Suppressor macrophage (primary cell): ENCODE results near the gene BPIFB2.
"Not testable (repeated sequence)": the region's sequence is repeated elsewhere in the genome, so short reads cannot be mapped to it uniquely, and the experiment has no call there.

Experiments used
- DNase-seq, 4 experiments: peaks; one replicate each; pipeline ENCODE4 v3.0.0-alpha.2; 2020 to 2022

The BPIFB2 gene

DNA sequence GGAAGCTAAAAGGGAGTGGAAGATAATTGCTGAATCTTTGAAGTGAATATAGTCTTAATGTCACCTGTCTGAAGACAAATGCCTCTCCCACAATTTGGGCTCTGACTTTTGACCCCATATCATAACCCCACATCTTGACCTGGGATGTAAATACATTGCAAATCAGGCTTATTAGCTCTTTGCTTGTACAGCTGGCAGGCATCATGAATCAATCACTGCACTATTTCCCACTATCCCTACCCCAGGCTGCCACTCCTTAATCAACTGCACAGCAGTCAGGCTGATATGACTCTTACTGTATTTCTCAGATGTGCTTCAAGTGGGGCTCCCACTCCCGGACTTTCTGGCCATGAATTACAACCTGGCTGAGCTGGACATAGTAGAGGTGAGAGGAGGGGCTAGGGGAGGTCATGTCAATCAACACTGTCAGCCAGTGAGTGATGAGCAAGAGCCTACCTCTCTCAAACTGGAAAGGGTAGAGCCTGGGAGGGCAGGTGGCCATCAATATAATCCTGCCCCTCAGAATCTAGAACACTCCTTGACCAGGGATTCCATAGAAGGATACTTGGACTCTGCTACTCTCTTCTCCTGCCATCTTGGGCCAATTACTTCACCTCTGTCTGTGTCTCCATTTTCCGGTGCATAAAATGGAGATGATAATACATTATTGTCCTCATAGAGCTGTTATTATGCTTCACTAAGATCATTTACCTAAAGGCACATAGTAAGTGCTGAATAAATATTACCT, 35.7 kb downstream of the BPIFB2 start:
- no peak for DNase-seq

DNA sequence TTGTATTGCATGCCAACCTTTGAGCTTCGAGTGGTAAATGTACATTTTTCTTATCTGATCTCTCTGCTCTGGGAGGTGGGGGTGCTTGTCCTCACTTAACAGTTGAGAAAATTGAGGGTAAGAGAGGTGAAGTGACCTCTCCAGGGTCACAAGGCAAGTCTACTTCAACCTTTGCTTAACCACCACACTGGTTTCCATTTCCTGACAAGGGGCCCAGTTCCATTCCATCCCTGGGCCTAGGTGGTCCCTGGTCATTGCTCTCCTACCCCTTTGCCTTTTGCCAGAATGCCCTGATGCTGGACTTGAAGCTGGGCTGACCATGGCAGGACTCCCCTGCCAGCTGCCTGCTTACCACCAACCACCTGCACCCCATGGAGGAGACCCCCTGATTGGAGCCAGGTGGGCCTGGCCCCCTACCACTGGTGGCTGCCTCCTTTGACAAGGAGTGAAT, 36.3 kb downstream of the BPIFB2 start:
- no peak for DNase-seq

DNA sequence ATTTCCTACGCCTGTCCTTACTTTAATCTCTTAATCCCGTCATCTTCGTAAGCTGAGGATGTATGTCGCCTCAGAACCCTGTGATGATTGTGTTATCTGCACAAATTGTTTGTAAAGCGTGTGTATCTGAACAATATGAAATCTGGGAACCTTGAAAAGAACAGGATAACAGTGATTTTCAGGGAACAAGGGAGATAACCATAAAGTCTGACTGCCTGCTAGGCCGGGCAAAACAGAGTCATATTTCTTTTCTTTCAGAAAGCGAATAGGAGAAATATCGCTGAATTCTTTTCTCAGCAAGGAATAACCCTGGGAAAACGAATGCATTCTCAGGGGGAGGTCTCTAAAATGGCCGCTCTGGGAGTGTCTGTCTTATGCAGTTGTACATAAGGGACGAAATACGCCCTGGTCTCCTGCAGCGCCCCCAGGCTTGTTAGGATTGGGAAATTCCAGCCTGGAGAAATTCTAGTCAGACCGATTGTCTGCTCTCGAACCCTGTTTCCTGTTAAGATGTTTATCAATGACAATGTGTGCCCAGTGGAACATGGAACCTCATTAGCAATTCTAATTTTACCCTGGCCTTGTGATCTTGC, 37.7 kb downstream of the BPIFB2 start:
- not testable (repeated sequence) for DNase-seq

DNA sequence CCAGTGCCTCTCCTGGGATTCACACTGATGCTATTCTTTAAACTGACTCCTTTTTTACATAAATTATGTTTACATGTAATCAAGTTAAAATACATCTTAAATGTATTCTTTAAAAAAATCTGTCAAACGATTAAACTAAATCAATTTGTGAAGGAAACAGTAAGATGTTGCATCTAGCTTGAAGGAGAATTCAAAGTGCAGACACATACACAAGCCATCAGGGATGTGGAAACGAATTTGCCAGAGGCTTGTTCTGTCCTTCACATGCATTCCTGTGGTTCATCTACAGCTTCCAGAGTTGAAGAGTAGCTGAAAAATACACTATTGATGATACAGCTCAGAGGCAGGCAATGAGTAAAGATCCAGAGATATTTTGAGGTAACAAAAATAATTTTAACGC, 38.9 kb downstream of the BPIFB2 start:
- no peak for DNase-seq

DNA sequence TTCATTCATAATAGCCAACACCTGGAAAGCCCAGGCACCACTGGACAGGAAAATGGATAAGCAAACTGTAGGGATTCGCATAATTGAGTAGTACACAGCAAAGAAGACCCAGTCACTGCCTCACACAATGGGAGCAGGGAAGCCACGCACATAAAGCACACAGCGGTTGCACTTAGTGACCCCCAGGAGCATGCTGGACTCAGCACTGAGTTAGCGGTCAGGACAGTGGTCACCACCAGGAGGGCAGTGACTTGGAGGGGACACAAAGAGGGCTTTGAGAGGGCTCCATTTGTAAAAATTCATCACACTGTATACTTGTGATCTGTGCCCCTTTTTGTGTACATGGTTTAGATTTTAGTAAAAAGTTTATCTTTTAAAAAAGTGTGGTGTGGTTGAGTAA, 43.8 kb downstream of the BPIFB2 start:
- DNase-seq: no peak

DNA sequence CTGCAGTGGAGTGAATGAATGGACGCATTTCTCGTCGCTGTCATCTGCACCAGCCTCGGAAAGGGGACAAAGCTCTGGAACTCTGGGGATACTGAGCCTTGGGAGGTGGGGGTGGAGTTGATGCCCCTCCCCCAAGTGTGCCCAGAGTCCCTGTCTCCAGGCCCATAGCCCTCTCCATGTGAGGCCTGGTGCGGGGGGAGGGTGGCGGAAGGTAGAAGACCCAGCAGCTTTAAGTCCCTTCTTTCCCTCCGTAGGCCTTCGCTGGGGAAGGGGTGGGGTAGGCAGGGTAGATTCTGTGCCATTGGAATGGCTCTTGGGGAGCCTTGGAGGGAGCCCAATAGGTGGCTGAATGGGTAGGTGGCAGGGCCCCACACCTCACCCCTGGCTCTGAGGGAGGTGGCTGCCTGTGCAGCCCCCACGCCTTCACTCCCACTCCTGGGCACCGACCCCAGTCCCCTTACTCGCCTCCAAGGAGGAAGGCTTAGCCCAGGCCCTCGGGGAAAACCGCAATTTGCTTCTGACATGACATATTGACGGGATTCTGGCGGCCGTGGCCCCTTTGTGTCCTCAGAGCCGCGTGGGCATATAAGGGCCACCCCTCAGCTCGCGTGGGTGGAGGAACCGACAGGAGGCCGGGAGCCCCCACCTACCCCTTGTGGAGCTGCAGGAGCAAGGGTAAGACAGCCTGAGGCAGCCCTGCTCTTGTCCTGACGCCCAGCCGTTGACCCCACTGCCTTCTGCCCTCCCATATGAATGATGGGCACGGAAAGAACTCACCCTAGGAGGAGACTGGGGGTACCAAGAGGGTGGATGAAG, 46.0 kb downstream of the BPIFB2 start, which contains the start of gene BPIFB3:
TSS of gene BPIFB3 (plus strand) at position 613 of the 816 bp plus-strand sequence. CDS start 1,533 bp downstream, outside the sequence.
- no peak for DNase-seq

DNA sequence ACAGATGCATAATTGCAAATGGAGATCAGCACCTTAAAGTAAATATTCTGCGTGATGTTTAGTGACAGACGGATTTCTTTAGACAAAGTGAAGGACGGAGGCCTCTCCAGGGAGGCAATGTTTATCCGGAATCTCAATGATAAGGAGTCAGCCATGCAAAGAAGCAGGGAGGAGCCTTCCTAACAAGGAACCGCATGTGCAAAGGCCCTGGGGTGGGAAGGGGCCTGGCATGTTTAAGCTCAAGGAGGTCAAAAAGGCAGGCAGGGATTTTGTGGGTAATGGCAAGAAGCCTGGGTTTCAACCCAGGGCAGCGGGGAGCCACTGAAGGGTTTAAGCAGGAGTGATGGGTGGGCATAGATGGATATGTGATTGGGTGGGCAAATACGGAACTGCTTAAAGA, 46.9 kb downstream of the BPIFB2 start:
- DNase-seq: no peak

DNA sequence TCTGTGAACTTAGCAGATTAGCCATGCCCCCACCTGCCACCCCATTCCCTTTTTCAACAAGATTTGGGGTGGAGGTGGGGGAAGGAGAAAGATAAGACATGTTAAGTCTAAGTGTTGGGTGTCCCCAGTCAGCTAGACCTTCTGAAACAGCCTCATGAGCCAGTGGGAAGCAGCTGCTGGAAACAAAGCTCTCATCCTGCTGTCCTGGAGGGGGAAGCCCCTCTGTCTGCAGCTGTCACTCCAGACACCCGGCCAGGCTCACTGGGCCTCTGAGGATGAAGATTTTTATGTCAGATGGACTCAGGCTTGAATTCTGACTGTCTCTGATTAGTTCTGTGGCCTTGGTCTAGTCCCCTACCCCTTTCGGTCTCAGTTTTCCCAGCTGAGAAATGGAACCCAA, 47.3 kb downstream of the BPIFB2 start:
- no peak for DNase-seq

DNA sequence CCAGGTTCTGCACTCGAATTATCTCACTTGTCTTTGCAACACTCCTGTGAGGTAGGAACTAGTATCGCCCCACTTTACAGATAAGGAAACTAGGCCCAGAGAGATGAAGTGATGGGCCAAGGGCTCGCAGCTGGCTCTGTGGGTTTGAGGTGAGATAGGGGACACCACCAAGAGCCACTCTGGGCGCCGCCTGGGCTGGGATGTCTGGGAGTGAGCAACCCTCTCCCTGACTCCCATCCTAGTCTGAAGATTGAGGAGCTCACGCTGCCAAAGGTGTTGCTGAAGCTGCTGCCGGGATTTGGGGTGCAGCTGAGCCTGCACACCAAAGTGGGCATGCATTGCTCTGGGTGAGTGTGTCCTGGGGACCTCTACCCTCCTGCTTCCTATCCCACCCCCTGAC, 51.6 kb downstream of the BPIFB2 start:
- DNase-seq: no peak

DNA sequence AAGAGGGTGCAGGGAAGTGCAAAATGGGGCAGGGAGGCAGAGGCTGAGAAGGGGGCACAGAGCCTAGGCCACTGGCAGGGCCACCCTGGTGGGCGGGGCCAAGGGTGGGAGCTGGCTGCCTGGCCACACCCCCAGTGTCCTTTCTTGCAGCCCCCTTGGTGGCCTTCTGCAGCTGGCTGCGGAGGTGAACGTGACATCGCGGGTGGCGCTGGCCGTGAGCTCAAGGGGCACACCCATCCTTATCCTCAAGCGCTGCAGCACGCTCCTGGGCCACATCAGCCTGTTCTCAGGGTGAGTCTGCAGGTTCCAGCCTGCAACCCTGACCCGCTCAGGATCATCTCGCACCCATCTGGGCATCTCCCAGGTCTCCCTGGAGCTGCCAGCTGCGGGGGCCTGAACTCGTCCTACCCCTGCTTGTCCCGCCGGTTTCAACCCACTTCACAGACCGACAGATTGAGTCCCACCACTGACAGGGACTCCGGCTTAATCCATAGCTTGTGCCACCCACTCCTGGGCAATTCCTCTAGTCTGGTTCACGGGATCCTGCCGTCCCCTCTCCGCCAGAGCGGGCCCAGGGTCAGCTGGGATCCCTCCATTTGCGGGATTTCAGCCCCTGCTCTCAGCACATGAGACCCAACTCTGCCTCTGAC, 52.4 kb downstream of the BPIFB2 start:
- no peak for DNase-seq

DNA sequence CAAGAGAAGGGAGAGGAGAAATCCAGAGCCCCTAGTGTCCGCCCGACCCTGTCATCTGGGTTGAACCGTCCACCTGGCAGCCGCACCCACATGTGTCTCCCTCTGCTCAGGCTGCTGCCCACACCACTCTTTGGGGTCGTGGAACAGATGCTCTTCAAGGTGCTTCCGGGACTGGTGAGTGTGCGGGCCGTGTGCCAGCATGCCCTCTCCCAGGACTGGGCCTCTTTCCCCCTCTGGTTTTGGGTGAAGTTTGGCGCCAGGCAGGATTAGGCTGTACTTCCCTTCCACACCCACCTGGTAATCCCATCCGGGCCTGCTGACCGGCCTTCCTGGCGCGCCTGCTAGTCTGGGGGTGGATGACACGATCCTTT, 54.1 kb downstream of the BPIFB2 start:
- DNase-seq: no peak

DNA sequence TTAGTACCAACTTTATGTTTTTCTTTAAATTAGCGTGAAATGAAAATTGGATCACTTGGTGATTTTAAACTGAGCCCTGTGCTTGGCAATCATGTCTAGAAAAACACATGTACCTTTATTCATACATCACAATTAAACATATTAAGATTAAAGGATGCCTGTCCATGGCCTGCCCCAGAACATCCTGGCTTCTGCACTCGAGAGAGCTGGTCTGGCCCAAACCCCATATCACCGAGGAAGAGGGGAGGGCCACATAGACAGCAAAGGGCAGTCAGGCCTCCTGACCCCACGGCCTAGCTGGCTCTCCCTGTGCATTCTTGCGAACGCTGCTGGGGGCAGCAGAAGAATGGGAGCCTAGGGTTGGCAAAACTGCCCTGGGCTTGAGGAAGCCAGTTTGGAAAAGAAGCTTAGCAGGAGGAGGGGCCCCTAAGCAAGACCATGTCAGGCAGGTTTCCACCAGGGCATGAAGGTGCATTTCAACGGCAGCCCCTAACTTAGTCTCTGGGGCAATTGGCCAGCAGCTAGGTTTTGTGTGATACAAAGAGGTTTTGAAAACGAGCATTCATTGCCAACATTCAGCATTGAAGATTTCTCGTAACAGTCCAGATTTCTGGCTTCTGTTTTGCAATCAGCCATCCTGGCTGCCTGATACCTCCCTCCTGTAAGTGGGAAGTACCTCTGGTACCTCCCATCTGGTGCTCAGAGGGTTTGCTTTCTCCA, 54.8 kb downstream of the BPIFB2 start:
- DNase-seq: no peak

DNA sequence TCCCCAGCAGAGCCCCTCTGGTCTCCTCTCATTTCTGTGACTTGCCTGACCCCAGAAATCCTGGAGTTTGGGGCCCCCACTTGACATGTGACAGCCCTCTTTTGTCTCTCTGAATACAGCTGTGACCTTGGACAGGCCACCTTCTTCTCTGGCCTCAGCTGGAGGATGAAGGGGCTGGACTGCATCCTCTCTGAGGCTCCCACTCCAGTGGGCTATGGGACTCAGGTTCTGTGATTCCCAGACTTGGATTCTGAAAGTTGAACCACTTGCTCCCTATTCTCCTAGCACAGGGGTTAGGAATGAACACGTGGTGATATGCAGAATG, 55.3 kb downstream of the BPIFB2 start:
- DNase-seq: no peak

DNA sequence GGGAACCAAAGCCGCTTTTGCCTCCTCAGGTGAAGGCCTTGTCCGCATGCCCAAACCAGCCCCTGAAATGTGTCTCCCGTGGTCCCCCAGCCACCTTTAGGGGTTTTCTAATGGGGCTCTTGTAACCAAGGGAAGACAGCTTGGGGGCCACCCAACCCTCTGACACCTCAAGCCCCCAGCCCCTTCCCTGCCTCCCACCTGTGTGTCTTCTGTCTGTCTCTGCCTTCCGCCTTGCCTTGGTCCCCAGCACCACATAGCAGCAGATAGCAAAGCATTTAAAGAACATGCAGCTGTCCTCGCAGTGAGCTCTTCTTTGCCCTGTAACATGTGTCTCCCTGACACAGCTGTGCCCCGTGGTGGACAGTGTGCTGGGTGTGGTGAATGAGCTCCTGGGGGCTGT, 55.8 kb downstream of the BPIFB2 start:
- DNase-seq: no peak

DNA sequence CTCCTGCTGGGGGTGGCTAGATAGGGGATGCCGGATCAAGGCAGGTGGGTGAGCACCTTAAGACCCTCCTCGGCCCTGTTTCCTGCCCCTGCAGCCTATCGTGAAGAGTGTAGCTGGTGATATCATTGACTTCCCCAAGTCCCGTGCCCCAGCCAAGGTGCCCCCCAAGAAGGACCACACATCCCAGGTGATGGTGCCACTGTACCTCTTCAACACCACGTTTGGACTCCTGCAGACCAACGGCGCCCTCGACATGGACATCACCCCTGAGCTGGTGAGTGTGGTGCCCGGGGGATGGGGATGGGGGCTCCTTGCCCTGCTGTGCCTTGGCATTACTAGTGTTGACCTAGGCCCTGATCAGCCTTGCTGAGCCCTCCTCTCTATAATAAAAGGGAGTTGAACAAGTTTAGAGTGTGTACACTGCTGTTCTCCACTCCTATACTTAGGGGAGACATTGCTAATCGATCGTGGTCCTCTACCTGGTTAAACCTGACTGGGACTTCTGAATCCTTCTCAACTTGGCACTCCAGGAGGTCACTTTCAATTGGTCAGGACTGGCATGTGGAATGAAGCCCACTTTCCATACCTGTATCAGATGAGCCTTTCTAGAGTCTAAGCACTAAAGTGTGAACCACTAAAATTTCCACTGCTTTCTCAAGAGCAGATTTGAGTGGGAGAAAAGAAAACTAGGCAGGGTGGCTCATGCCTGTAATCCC, 57.2 kb downstream of the BPIFB2 start:
- DNase-seq: no peak

DNA sequence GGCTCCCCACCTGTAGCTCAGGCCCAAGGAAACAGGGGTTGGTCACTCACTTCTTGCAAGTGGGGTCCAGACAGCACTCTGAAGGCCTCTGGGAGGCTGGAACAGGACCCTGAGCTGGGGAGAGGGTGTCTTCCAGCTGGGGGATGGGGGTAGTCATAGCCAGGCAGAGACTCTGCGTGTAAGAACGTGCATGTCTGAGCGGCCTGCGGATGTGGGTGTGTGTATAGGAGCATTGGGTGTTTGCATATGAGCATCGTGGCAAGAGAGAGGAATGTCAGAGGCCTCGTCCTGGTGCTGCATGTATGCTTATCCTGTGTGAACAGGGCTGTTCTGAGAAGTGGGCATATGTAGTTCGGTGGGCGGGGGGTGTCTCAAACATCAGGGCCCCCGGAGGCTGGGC, 58.3 kb downstream of the BPIFB2 start:
- DNase-seq: no peak

DNA sequence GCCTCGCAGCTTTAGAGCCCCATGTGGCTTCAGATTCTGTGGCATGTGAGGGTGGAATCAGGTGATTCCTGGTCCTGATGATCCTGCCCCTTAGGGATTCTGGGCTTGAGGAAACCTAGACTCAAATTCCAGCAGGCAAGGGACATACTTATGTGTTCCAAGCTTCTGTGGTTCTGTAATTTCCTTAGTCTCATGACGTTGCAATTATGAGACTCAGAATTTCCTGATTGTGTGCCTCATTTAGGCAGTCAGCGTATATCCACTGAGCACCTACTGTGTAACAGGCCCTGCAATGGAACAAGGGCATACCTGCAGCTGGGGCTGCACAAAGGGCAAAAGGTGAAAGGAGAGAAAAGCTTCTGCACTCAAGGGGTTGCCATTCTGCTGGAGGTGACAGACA, 60.3 kb downstream of the BPIFB2 start:
- peak in 1 of 4 experiments; percentile 22 for DNase-seq

DNA sequence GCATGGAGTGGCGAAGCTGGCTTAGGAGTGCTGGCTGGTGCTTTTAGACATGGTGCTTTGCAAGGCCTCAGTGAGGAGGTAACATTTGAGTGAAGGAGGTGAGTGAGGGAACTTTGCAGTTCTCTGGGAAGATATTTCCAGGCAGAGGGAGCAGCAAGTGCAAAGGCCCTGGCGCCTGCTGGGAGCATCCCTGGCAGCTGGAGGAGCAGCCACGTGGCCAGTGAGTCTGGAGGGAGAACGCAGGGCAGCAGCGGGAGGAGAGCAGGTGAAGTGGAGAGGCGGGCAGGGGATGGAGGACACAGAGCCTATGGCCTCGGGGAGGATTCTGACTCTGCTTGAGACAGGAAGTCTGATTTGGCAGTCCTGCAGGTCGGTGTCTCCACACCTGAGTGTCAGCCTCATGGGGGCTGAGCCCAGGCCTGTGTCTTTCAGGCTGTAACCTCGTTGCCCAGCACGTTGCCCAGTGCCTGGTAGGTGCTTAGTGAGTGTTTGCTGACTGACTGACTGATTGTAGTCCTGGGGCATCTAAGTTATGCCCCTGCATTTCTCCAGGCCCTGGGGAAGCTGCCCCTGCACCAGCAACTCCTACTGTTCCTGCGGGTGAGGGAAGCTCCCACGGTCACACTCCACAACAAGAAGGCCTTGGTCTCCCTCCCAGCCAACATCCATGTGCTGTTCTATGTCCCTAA, 60.9 kb downstream of the BPIFB2 start:
- no peak for DNase-seq

DNA sequence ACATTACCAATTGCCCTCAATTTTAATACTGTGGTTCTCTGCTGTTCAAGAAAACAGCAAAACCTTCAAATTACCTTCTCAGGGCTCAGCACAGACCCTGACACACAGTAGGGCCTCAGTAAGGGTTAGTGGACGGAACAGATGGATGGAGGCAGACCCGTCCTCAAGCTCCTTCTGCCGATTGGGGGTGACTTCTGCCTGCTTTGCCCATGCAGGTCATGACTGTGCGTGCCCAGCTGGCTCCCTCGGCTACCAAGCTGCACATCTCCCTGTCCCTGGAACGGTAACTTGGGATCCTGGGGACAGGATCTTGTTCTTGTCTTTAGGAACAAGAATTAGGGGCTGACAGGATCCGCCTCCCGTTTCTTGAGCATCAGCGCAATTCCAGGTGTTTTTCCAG, 62.2 kb downstream of the BPIFB2 start:
- DNase-seq: no peak

DNA sequence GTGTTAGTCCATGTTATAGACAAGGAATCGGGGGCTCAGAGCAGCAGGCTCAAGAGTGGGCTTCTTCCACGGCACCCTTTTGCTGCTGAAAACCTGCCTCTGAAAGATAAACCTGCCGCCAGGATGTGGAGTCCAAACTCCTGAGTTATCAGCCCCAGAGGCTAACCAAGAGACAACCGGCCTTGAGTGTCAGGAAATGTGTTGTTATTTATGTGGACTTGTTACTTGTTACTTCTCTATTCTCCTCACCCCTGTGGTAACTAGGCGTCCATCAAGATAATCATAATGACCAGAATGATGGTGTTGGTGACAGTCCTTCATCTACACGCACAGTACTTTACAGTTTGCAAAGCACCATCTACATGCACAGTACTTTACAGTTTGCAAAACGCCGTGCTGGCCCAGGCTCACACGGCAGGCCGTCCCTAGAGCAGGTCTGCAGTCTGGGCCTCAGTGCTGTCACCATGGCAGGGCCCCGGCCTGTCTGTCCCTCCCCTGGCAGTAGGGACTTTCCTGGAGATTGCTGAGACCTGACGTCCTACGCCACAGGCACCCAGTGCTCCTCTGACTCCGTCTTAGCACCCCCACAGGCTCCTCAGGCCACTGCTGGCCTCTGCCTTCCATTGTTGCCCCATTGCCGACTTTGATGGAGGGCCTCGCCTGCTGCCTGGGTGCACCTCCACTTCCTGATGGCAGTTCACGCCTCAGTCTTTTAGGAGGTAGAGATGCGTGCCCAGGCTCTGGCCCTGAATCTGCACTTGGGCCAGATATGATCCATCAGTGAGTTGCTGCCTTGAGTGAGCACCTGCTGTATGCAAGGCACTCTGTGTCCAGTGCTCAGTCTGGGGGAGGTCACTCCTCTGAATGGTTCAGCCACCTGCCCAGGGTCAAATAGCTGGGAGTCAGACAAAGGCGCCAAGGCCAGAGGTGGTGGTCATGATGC, 62.9 kb downstream of the BPIFB2 start:
- no peak for DNase-seq
